ENCODE results near the gene PTPRD. TPM values are rescaled to one million over a fixed set of nuclear protein-coding genes. Genes with fewer than 3 reads are reported as not detected.

Gene PTPRD
- total RNA-seq, 1 donor from 2014 or later = 6.9 TPM

- no peaks in the 10 kb centered on the region for H3K9me3 ChIP-seq
- H3K4me1 ChIP-seq = peaks cover 0 to 3% of the 10 kb centered on the region in 2 donors
- TF ChIP-seq CTCF (IDR thresholded peaks at IDR 0.05) = no peak
- H3K27me3 ChIP-seq = no peaks in the 10 kb centered on the region
- no peak overlapping the region for H3K4me3 ChIP-seq
- DNase-seq (ENCODE audit: low spot score in 2 of 2) = no peak
- intact Hi-C loops (cut with DNase I) = no loop called here
- no peaks in the 10 kb centered on the region for H3K36me3 ChIP-seq
- H3K27ac ChIP-seq = no peak overlapping the region
Observed at GRCh38 chr9:8456344-8456743, 2156.5 kb downstream of the PTPRD start.

GRCh38 chr9:8450810-8451545, 2161.8 kb downstream of the PTPRD start:
- no peak for TF ChIP-seq CTCF (IDR thresholded peaks at IDR 0.05)
- H3K4me3 ChIP-seq = no peak overlapping the region
- intact Hi-C loops (cut with DNase I) = no loop called here
- H3K27me3 ChIP-seq = no peaks in the 10 kb centered on the region
- H3K9me3 ChIP-seq = no peaks in the 10 kb centered on the region
- no peaks in the 10 kb centered on the region for H3K36me3 ChIP-seq
- no peak for DNase-seq (ENCODE audit: low spot score in 2 of 2)
- no peaks in the 10 kb centered on the region for H3K4me1 ChIP-seq
- no peak overlapping the region for H3K27ac ChIP-seq

GRCh38 chr9:8448226-8448625, 2164.6 kb downstream of the PTPRD start:
- Histone ChIP-seq H3K36me3 (no peaks in the 10 kb centered on the region), H3K4me1 (no peaks in the 10 kb centered on the region), H3K27me3 (no peaks in the 10 kb centered on the region), H3K27ac (no peak overlapping the region), H3K9me3 (no peaks in the 10 kb centered on the region), H3K4me3 (no peak overlapping the region)
- DNase-seq (ENCODE audit: low spot score in 2 of 2) = no peak
- TF ChIP-seq CTCF (IDR thresholded peaks at IDR 0.05) = no peak
- intact Hi-C loops (cut with DNase I) = no loop called here

GRCh38 chr9:8447601-8448000, 2165.2 kb downstream of the PTPRD start:
- TF ChIP-seq CTCF (IDR thresholded peaks at IDR 0.05) = no peak
- Histone ChIP-seq H3K36me3 (no peaks in the 10 kb centered on the region), H3K27ac (no peak overlapping the region), H3K27me3 (no peaks in the 10 kb centered on the region), H3K4me1 (no peaks in the 10 kb centered on the region), H3K9me3 (no peaks in the 10 kb centered on the region), H3K4me3 (no peak overlapping the region)
- DNase-seq (ENCODE audit: low spot score in 2 of 2) = no peak
- intact Hi-C loops (cut with DNase I) = no loop called here

DNA sequence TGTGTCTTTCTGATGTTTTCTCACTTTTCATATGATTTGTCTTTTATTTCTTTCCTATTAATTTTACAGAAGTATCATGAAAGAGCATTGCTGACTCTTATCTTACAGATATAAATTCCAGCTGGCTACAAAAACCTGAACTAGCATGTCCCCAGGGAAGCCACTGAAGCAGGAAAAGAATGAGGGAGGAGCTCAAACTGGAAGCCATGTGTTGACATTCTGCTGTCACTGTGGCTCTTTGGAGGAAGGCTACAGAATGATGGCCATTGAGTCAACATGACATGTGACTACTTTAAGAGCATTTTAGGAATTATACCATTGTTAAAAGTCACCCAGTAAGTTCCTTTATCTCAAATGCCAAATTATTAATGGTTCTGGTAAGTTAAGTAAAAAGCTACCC, 2174.9 kb downstream of the PTPRD start:
- DNase-seq (ENCODE audit: low spot score in 2 of 2) = no peak
- Histone ChIP-seq H3K27me3 (no peaks in the 10 kb centered on the region), H3K36me3 (no peaks in the 10 kb centered on the region), H3K4me1 (no peaks in the 10 kb centered on the region), H3K27ac (no peak overlapping the region), H3K4me3 (no peak overlapping the region), H3K9me3 (no peaks in the 10 kb centered on the region)
- intact Hi-C loops (cut with DNase I) = no loop called here
- no peak for TF ChIP-seq CTCF (IDR thresholded peaks at IDR 0.05)

GRCh38 chr9:8437259-8437658, 2175.5 kb downstream of the PTPRD start:
- intact Hi-C loops (cut with DNase I) = no loop called here
- Histone ChIP-seq H3K36me3 (no peaks in the 10 kb centered on the region), H3K27me3 (no peaks in the 10 kb centered on the region), H3K27ac (no peak overlapping the region), H3K4me1 (no peaks in the 10 kb centered on the region), H3K9me3 (no peaks in the 10 kb centered on the region), H3K4me3 (no peak overlapping the region)
- no peak for TF ChIP-seq CTCF (IDR thresholded peaks at IDR 0.05)
- DNase-seq (ENCODE audit: low spot score in 2 of 2) = no peak
